Posterior vena cava (tissue), 2 donors: ENCODE results near the gene TVP23C. TPM values are rescaled to one million over a fixed set of nuclear protein-coding genes. Genes with fewer than 3 reads are reported as not detected.

Experiments
- DNase-seq: peaks from one replicate; pipeline ENCODE4 v3.0.0-alpha.2; 2020; ENCODE audit warnings: low spot score
- intact Hi-C, 2 donors: fragments of 100-400 bp; cut with DNase I; formaldehyde crosslinking; loops; one replicate each; pipeline versions ENCODE4 v1.14.1 to v1.14.2; 2022 to 2023
- total RNA-seq, 2 donors: library from RNA; stranded (reverse); fragmentation: NEBNext Ultra II Directional; extraction: Animal tissue kit (Norgen Biotek cat#: 25700); gene quantifications; one replicate each; pipeline ENCODE4 v1.2.1, GENCODE V29; 2021
- donor health status: DM: yes; HTN: yes; CAD: no.
- donor health status: DM: yes; HTN: yes; CAD: no.

The TVP23C gene
- total RNA-seq, 2 donors from 2014 or later: 8.9 to 14.0 TPM

DNA sequence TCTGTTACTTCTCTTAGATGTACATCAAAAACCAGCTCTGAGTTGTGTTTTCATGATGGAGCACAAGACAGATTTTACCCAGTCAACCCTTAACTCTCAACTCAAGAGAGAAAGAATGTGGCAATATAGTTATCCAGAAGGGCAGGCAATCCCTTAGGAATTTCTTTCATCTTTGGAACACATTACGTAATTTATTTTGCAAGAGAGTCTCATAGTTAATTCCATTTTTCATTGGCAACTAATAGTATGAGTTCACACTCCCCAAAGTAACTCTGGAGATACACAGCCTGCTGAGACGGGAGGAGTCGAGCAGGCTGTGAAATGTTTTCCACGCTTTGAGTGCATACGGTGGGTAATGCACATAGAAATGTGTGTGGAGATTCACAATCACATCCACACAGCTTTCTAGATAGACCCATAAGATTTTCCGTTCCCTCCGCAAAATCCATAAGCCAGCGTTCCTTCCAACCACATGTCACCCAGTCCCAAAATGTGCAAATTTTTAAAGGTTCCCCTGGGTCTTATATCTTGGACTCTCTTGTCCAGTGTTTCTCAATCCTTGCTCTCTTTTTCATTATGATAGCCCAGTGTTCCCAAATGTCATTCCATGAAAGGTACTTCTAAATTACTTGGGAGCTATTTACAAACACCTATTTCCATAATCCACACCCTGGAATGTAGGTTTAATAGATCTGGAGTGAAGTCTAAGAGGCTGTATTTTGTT is 87.5 kb downstream of the TVP23C start:
- no peak for DNase-seq
- intact Hi-C loops: no loop called here

- intact Hi-C loops: no loop called here
- no peak for DNase-seq
Measured at GRCh38 chr17:15472891-15473290, 90.4 kb downstream of the TVP23C start.

- intact Hi-C loops: no loop called here
- no peak for DNase-seq
Measured at GRCh38 chr17:15470536-15470935, 92.7 kb downstream of the TVP23C start.

DNA sequence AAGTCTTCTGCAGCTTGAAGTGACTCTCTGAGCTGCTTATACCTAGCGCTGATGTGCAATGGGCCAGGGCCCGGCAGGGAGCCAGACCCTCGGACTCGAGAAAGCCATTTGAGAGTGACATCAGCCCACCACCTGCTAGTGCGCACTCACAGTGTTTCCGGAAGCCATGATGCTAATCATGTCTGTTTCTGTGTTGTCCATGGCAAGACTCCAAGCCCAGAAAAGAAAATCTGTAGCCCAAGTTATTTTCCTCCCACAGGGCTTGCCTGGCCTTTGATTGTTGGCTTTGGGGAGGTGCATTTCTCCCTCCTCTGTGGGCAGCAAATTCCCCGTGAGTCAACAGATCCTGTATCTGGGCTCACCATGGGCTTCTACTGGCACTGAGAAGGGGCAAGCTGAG is 94.0 kb downstream of the TVP23C start:
- intact Hi-C loops: no loop called here
- no peak for DNase-seq

GRCh38 chr17:15468126-15468525 is 95.2 kb downstream of the TVP23C start:
- intact Hi-C loops: no loop called here
- no peak for DNase-seq

- DNase-seq: no peak
- intact Hi-C loops: no loop called here
Measured at GRCh38 chr17:15467592-15467991, 95.7 kb downstream of the TVP23C start, which contains the start of gene CDRT4. TSS of gene CDRT4 (minus strand) at chr17:15467621. CDS start at chr17:15440238, 27,383 bp downstream.

DNA sequence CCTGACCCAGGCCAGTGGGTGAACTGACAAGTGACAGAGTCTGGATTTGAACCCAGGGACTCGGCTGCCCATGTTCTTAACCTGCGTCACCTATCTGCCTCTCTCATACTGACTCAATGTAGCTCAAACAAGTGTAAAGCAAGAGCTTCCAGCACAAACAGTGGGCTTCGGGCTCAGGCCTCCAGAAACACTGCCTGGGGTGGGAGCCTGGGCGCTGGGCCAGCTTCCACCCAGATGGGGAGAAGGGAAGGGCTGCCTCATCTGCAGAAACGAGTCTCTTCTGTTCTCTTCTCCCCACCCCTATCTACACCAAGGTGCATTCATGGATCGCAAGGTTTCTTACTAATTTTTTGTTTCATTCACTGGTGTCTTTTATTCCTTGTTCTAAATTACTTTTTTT is 97.2 kb downstream of the TVP23C start:
- DNase-seq: no peak

DNA sequence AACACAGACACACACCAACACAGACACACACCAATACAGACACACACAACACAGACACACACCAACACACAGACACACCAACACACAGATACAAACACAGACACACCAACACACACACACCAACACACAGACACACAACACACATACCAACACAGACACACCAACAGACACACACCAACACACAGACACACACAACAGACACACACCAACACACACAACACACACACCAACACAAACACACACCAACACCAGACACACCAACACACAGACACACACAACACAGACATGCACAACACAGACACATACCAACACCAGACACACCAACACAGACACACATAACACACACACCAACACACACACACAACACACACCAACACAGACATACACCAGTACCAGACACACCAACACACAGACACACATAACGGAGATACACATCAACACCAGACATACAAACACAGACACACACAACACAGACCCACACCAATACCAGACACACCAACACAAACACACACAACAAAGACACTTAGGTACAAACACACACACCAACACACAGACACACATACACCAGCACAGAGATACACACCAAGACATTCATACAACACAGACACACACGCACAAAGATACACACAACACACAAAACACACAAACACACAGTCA is 98.1 kb downstream of the TVP23C start:
- intact Hi-C loops: no loop called here
- no peak for DNase-seq

More for the DNA sequence above, 97.2 kb downstream of the TVP23C start:
- intact Hi-C loops: no loop called here

- intact Hi-C loops: no loop called here
Measured at GRCh38 chr17:15464231-15464985, 98.9 kb downstream of the TVP23C start.

GRCh38 chr17:15462976-15463772 is 100.1 kb downstream of the TVP23C start:
- intact Hi-C loops: no loop called here
- no peak for DNase-seq

More at GRCh38 chr17:15464231-15464985, 98.9 kb downstream of the TVP23C start:
- DNase-seq: no peak

- no peak for DNase-seq
- intact Hi-C loops: loop anchor here in 1 of 2 donors (5.0 kb wide), 1 partner anchor 195 kb away; no protein-coding TSS in a partner anchor
Measured at GRCh38 chr17:15457723-15458094, 105.6 kb downstream of the TVP23C start.

- intact Hi-C loops: loop anchor here in 1 of 2 donors (5.0 kb wide), 1 partner anchor 195 kb away; no protein-coding TSS in a partner anchor
- DNase-seq: no peak
Measured at GRCh38 chr17:15456972-15457722, 106.1 kb downstream of the TVP23C start.

GRCh38 chr17:15456496-15456895 is 106.8 kb downstream of the TVP23C start:
- intact Hi-C loops: loop anchor here in 1 of 2 donors (5.0 kb wide), 1 partner anchor 194 kb away; no protein-coding TSS in a partner anchor
- DNase-seq: no peak

DNA sequence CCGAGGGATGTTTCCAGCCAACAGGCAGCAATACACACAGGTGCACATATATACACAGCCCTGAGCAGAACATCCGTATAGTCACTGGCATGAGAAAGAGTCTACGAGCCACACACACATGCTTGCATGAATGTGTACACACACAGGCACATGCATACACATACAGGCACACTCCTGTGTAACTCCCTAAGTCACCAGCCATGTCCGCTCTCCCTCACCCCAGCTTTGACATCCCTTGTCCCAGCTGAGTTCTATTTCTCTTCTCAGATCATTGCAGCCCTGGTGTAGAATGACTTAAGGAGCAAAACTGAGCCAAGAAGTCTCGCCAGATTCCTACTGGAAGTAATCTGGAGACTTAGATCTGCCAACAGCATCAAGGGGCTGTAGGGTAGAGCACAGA is 108.9 kb downstream of the TVP23C start:
- no peak for DNase-seq
- intact Hi-C loops: no loop called here

DNA sequence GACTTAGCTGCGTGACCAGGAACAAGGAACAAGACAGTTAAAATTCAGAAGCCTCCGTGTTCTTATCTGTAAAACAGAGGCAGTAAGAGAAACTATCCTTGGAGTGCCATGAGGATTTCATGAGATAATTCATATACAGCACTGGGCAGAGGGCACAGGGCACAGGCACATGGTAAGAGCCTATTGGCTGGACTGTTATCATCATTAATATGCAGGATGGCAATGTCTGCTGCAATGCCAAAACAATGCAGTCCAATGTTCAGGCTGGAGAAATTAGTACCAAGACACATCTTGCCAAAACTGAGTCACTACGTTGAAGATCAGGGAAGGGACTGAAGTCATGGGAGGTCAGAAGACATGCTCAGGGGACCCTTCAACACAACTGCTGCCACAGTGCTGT is 109.5 kb downstream of the TVP23C start:
- no peak for DNase-seq
- intact Hi-C loops: no loop called here

GRCh38 chr17:15453246-15453645 is 110.0 kb downstream of the TVP23C start:
- intact Hi-C loops: no loop called here
- DNase-seq: no peak

GRCh38 chr17:15452746-15453145 is 110.5 kb downstream of the TVP23C start:
- intact Hi-C loops: no loop called here
- DNase-seq: no peak
